ENCODE data around the gene NCCRP1.

Gene NCCRP1

GRCh38 chr19:39165857-39166256, 30.9 kb upstream of the NCCRP1 start:
- DNase-seq (ENCODE audit: low spot score) = no peak

GRCh38 chr19:39166571-39167391, 30.0 kb upstream of the NCCRP1 start:
- DNase-seq (ENCODE audit: low spot score) = no peak

GRCh38 chr19:39167461-39168257, 29.1 kb upstream of the NCCRP1 start:
- no peak for DNase-seq (ENCODE audit: low spot score)

GRCh38 chr19:39168258-39169142, 28.3 kb upstream of the NCCRP1 start:
- DNase-seq (ENCODE audit: low spot score) = no peak

GRCh38 chr19:39169143-39169810, 27.5 kb upstream of the NCCRP1 start:
- no peak for DNase-seq (ENCODE audit: low spot score)

- DNase-seq (ENCODE audit: low spot score) = no peak
Observed at GRCh38 chr19:39170386-39171231, 26.2 kb upstream of the NCCRP1 start.

- DNase-seq (ENCODE audit: low spot score) = no peak
Observed at GRCh38 chr19:39171479-39172465, 25.0 kb upstream of the NCCRP1 start.

- DNase-seq (ENCODE audit: low spot score) = no peak
Observed at GRCh38 chr19:39172700-39173501, 23.9 kb upstream of the NCCRP1 start.

GRCh38 chr19:39173502-39173991, 23.2 kb upstream of the NCCRP1 start:
- no peak for DNase-seq (ENCODE audit: low spot score)

GRCh38 chr19:39174142-39174541, 22.6 kb upstream of the NCCRP1 start:
- DNase-seq (ENCODE audit: low spot score) = no peak

- no peak for DNase-seq (ENCODE audit: low spot score)
Observed at GRCh38 chr19:39174558-39175544, 21.9 kb upstream of the NCCRP1 start.

- no peak for DNase-seq (ENCODE audit: low spot score)
Observed at GRCh38 chr19:39175564-39175963, 21.2 kb upstream of the NCCRP1 start.

GRCh38 chr19:39177110-39177699, 19.6 kb upstream of the NCCRP1 start:
- no peak for DNase-seq (ENCODE audit: low spot score)

- no peak for DNase-seq (ENCODE audit: low spot score)
Observed at GRCh38 chr19:39177736-39178135, 19.0 kb upstream of the NCCRP1 start.

GRCh38 chr19:39178296-39179006, 18.3 kb upstream of the NCCRP1 start:
- no peak for DNase-seq (ENCODE audit: low spot score)

- DNase-seq (ENCODE audit: low spot score) = no peak
Observed at GRCh38 chr19:39179754-39180153, 17.0 kb upstream of the NCCRP1 start.
